GDM1 (cell line): ENCODE data around the gene IKZF5.

ENCODE experiments used
- DNase-seq: peaks from one replicate; lab custom pipeline; 2025; lab: John Stamatoyannopoulos, UW

The IKZF5 gene

DNA sequence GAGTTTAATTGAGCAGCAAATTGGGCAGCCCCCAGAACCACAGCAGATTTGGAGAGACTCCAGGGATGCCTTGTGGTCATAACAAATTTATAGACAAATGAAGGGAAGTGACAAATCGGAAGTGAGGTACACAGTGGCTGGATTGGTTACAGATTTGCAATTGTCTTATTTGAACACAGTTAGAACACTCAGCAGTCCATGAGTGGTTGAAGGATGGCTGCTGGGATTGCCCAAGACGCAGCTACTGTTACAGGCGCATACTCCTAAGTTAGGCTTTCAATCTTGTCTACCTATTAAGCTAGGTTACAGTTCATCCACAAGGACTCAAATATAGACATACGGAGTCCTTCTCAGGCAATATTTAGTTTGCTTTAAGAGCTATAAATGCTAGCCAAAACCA is 7.6 kb upstream of the IKZF5 start:
- DNase-seq, result no peak

DNA sequence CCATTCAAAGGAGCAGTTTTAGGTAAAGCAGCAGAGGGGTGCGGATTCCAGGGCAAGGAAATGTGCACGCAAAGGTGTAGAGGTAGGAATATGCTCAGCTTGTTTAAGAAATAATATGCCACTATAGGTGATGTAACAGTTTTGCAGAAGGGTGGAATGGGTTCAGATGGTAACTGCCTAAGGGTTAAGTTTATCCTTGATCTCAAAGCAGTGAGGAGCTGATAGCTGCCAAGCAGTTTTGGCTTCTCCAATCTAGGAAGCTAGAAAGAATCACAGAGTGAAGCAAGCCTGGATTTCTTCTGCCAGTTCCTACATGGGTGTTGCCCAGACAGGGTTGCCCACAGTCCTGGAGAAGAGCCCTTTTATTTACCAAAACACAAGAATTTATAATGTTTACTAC is 6.2 kb upstream of the IKZF5 start:
- DNase-seq, result no peak

DNA sequence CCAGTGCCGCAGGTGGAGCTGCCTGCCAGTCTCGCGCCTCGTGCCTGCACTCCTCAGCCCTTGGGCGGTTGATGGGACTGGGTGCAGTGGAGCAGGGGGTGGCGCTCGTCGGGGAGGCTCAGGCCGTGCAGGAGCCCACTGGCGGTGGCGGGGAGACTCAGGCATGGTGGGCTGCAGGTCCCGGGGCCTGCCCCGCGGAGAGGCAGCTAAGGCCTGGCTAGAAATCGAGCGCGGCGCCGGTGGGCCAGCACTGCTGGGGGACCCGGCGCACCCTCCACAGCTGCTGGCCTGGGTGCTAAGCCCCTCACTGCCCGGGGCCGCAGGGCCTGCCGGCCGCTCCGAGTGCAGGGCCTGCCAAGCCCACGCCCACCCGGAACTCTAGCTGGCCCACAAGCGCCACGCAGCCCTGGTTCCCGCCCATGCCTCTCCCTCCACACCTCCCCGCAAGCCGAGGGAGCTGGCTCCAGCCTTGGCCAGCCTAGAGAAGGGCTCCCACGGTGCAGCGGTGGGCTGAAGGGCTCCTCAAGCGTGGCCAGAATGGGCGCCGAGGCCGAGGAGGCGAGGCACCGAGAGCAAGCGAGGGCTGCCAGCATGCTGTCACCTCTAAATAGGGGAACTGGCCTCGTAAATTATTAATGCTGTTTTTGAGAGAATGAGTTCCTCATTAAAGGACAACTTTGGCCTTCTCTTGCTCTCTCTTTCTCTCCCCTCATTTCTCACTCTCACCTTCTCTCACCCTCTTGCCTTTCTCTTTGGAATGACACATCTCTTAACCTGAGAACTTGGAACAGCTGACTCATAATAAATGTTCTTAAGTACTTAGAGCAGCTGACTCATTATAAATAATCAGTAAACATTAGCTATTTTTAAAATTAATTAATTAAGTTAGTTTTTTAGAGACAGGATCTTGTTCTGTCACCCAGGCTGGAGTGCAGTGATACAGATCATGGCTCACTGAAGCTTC is 5.1 kb upstream of the IKZF5 start:
- DNase-seq, result no peak

DNA sequence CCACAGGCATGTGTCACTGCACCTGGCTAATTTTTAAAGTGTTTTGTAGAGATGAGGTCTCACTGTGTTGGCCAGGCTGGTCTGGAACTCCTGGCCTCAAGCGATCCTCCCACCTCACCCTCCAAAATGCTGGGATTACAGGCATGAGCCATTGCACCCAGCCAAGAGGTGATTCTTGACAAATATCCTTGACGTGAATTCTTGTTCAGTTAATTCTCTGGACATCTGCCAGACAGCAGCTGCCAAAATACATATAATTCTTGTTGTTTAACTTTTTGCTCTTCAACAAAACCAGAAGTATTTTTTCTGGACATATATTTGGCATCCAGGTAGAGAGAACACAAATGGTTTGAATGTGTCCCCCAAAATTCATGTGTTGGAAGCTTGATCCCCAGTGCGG is 3.4 kb upstream of the IKZF5 start:
- DNase-seq, result no peak

DNA sequence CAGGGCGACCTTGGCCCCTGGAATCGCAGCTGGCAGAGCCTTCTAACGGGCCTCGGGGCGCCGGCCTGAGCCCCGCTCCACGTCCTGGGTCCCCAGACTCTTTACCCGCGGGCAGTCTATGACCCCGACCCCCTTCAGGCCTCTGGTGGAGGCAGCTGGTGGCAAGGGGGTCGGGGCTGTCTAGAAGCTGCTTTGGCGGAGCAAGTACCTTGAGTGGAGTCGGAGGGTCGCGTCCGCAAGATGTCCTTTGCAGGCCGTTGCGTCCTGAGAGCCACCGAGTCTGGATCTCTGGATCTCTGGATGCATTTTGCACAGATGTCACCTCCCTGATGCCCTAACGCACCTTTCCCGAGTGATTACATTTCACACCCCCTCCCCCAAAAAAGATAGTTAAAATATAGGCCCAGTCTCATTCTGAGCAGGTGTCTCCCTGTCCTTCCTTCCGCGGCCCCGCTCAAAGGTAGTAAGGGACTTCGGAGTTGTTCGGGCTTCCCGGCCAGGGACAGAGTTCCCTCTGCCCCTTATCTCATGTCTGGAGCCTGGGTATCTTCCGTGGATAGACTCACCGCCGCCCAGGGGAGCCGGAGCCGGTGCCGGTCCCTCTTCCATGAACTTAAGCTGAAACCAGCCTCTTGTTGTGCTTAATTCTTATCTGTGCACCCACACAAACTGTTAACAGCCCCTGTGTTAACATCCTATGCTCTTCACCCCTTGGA is 668 bp upstream of the IKZF5 start:
- no peak for DNase-seq

DNA sequence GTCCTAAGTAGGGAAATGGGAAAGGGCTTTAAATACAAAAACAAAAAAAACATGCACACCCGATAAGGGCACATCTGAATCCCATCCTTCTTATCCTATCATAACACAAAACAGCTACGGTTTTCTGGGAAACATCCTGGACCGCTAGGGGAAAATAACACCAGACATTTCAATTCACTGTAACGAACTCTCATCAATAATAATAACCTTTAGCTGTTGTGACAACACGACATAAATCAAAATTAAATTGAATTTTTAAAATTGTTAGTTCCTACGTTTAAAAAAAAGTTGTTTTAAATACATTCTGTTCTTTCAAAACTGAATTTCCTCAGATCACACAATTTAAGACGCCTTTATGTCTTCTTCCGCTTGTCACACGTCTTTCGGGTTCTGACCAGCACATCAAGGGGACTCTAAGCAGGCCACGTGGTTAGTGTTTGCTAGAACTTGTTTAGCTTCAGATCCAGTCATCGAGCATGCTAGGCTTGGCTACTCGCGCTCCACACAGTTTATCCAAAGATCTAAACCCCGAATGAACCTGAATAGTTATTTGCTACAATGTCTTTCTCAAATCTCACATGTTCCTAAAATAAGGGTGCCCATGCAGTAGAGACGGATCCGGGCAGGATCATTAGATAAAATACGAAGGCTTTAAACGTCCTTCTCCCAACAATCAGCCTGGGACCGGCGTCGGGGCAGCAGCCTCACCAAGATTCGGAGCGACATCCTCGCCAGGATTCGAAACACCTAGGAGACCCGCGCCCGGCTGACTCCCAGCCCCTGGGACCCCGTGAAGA is 839 bp downstream of the IKZF5 start:
- DNase-seq, result no peak

DNA sequence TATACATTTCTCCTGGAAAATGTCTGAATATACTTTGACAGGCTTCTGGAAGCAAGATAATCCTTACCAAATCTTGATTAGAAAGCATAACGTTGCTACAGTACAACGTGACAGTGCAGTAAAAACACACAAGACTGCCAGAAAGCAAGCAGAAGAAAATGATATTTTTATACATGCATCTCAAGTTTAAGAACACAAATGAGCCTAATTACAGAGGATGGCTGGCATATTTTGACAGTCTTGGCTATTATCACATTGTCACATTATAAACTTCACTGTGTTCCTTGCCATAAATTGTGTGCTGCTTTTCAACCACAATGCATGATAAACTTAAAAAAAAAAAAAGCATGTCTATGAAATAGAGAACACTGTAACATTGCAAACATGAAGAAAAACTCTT is 4.3 kb downstream of the IKZF5 start:
- DNase-seq, result no peak

DNA sequence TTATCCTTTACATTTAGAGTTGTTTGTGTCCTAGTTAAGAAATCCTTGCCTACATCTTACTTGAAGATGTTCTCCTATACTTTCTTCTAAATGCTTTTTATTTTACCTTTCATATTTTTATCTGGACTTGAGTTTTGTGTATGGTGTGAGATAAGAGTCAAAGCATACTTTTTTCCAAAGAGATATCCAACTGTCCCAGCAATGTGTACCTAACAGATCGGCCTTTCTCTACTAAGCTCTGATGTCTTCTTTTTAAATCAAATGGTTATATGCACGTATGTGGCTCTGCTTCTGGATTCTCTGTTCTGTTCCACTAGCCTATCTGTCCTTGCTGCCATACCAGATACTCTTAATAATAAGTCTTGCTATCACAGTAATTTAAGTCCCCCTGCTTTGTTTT is 7.2 kb downstream of the IKZF5 start:
- DNase-seq, result no peak

DNA sequence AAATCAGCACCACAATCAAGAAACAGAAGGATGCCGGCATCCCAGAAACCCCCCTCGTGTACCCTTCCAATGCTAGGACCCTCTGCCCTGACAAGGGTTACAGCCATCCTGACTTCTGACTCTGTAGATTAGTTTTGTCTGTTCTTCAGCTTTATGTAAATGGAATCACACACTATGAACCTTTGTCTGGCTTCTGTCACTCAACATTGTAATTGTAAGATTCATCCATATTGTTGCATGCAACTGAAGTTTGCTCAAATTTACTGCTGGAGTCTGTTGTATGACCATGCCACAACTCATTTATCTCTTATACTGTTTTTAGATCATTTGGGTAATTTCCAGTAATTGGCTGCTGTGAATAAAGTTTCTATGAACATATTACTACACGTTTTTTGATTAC is 8.4 kb downstream of the IKZF5 start:
- no peak for DNase-seq

DNA sequence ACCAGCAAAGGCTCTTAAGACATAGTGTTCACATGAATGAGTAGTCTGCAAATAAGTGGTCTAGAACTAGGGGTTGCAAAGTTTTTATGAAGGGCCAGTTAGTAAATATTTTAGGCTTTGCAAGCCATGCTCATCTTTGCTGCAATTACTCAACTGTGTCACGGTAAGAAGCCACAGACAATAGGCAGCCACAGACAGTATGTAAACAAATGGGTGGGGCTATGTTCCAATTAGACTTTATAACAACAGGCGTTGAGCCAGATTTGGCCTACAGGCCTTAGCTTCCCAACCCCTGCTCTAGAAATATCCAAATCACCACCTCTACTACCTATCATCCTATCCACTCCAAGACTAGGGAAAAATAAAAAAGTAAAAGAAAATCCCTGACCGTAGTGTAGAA is 9.2 kb downstream of the IKZF5 start:
- DNase-seq, result no peak

DNA sequence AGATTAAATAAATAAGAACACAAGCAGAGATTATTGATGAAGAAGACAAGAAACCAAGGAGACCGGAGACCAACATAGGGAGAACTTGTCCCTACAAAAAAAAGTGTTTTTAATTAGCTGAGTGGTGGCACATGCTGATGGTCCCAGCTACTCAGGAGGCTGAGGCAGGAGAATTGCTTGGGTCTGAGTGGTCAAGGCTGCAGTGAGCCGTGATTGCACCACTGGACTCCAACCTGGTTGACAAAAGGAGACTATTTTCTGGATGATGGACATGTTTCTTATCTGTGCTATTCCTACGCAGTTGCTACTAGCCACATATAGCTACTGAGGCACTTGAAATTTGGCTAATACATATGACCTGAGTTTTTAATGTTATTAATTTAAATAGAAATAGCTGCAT is 9.7 kb downstream of the IKZF5 start:
- DNase-seq, result no peak

DNA sequence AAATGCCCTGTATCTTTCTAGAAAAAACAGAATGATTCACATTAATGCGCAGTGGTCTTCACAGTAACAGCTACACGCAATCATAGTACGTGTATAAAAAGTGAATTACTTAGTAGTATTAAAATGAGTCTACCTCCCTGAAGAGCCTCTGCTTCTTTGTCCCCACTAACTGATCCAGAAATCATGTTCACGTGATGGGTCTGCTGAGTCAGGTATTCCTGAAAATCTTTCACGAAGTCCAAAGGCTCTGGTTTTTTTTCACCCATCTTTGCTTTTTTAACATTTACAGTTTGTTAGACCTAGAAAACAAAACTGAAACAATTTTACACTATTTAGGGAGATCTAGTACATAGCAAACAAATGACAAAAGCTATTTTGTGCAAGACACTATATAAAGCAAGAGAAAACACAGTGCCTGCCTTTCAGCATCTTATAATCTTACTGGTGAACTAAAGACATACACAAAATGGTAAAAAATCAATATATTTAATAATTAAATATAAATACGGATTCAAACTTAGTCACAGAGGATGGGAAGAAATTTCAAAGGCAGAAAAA is 10.2 kb downstream of the IKZF5 start:
- DNase-seq, result no peak

DNA sequence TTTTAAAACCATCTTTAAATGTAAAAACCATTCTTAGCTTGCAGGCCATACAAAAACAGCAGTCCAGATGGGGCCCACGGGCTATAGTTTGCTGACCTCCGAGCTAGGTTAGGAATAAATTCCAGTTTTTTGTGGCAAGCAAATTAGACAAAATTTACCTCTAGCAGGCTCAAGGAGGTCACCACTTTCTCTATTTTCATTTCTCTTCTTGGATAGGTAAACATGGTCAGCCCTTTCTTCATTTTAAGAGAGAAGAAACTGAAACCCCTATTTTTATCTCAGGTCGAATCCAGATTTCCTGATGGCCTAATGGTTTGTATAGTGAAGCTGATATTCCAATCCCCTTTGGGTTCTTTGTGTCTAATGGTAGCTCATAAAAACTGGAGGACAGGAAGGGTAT is 10.7 kb downstream of the IKZF5 start:
- no peak for DNase-seq

DNA sequence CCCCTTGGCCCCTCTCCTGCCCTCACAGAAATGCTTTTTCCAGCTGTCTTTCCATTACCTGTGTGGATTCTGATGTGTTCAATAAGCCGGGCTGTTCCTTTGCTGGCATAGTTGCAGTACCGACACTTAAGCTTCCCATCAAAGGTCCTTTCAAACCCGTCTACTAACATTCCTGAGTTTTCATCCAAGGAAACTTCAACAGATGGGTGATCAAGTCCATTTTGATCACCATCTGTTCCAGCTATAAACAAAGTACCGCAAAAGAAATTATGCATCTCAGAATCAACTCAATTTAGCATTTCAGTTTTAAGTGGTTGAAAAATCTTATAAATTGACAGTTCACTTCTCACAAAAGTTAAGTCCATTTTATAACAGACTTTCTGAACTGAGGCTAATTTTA is 12.7 kb downstream of the IKZF5 start:
- no peak for DNase-seq

DNA sequence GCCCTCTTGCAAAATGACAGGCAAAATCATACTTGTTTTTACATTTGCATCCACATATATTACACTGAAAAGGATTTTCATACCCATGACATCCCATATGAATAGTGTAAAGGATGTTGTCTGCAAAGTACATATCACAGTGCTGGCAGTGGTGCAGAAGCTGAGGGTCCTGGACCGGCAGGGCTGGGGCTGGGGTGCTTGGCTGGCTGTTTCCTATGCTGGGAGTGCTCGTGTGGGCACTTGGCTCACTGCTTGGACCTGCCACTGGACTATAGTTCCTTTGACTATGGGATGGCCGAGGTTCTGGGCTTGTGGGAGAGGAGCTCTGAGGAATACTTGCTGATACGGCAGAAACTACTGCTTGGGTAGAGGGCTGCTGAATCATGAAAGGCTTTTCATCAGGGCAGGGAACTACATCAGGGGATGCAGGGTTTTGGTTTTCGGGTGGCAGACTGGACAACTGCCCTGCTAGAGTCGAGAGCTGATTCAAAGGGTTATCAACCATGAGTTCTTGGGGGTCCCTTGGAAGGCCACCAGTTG is 14.7 kb downstream of the IKZF5 start:
- no peak for DNase-seq

DNA sequence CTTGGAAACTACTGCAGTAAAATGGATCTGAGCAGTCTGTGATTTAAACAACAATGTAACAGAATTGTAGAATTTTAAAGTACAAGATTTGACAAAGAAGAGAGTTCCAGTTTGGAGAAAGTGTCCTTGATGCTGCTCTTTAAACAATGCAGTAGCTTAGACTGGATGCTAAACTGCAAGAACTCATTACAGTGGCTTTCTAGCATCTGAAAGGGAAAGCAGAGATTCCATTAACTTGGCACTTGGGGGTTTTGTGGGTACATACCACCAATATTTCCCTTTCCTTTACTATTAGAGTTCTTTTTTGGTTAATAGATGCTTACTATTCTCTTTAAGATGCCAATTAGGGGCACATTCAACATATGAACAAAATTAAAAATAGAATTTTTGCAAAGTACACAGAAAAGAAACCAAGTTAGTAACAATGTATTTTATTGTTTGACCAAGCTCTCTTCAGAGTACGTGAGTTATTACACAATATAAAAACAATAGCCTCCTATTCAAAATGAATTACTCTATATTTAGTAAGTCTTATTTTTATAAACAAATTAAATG is 16.5 kb downstream of the IKZF5 start:
- DNase-seq, result no peak

DNA sequence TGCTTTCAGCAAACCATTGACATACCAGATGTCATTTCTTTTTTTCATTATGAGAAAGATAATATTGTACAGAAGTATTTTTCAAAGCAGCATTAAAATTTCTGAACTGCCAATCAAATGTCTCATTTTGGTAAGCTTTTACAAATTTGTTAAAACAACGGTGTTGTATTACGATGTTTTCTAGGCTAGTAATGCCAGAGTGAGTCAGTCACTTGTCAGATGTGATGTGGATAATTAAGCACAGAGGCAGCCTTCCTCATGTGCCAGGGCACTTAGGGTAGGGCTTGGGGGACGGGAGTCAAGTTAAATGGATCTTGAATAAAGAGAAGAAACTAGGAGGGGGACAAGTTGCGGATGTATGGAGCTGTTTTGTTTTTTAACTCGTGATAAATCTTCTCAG is 18.3 kb downstream of the IKZF5 start:
- no peak for DNase-seq

DNA sequence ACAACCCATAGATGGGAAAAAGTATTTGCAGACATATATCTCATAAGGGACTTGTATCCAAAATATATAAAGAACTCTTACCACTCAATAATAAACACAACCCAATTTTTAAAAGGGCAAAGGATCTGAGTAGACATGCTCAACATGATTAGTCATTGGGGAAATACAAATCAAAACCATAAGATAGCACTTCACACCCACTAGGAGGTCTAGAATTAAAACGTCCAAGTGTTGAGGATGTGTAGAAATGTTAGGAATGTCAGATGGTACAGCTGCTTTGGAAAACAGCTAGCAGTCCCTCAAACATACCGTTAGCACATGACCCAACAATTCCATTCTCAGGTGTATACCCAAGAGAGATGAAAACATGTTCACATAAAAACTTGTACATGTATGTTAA is 20.1 kb downstream of the IKZF5 start:
- DNase-seq, result no peak

DNA sequence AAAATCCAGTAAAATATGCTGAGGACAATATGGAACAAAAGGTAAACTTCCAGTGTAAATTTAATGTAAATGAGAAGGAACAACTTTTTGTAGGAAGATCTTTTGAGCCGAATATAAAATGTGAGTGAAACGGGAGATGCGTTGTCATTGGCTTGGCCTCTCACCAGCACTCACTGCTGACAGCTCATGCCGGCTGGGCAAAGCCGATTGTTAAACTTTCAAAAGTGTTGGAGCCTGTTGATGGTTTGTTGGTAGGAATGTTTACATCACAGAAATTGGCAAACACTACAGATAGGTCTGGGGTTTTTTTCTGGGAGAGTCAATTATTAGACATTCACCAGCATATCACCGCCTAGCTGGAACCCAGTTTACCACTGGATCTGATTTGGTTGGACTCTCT is 22.3 kb downstream of the IKZF5 start:
- DNase-seq, result no peak

DNA sequence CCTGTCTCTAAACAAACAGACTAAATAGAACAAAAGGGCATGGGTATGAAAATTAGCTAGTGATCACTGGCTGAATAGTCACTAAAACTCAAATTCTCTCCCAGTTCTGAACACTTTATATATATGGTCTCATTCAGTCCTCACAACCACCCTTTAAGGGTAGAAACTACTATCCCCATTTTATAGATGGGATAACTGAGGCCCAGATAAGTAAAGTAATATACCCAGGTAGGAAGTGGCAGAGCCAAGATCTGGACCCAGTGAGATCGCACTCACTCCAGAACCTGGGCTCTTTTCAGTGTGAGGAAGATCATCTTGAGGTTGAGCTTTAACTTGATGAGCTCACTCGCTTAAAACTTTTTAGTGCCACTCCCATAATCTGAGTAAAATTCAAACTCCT is 23.9 kb downstream of the IKZF5 start:
- no peak for DNase-seq

DNA sequence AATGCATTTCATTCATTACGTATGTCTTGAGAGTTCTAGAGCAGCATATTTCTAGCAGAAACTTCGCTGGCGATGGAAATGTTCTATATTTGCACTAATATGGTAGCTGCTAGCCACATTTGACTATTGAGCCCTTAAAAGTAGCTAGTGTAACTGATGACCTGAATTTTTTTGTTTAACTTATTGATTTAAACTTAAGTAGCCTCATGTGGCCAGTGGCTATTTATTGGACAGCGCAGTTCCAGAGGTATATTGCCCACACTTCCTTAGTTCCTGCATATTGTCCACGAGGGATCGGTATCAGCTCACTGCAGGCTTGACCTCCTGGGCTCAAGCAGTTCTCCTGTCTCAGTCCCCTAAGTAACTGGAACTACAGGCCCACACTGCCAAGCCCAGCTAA is 24.7 kb downstream of the IKZF5 start:
- DNase-seq, result no peak

DNA sequence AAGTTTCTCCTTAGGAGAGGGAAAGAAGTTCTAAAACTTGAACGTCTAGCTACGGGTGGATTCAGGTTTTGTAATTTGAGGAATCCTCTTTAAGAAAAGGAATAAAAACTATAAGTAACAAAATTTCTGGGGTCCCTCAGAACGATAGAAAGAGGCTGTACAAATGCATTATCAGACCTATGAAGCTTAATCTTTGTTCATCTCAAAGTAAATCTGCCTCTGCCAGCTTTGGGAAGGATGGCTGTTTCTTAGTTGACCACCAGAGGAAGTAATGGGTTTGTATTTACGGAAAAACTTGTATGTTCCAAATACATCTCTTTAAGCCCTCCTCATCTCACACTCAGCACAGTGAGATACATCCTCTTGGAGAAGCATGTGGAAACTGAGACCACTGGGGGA is 27.5 kb downstream of the IKZF5 start:
- DNase-seq, result no peak
